Measurements from ENCODE around the gene BRD2.

The BRD2 gene

GRCh38 chr6:32956176-32956575 lies 12.2 kb upstream of the BRD2 start:
- DNase-seq (ENCODE audit: low read depth in 2 of 2): no peak
- no peak overlapping the region for H3K4me3 ChIP-seq (replicated peaks in 1 of 2; ENCODE audit: low read depth in 2 of 2, low read length in 2 of 2)
- TF ChIP-seq CTCF (IDR thresholded peaks at IDR 0.05; ENCODE audit: low read depth, low read length): no peak

GRCh38 chr6:32960563-32960962 lies 7.8 kb upstream of the BRD2 start:
- TF ChIP-seq CTCF (IDR thresholded peaks at IDR 0.05; ENCODE audit: low read depth, low read length): no peak
- H3K4me3 ChIP-seq (replicated peaks in 1 of 2; ENCODE audit: low read depth in 2 of 2, low read length in 2 of 2): no peak overlapping the region
- no peak for DNase-seq (ENCODE audit: low read depth in 2 of 2)

GRCh38 chr6:32962213-32962826 lies 6.1 kb upstream of the BRD2 start:
- DNase-seq (ENCODE audit: low read depth in 2 of 2): no peak
- no peak overlapping the region for H3K4me3 ChIP-seq (replicated peaks in 1 of 2; ENCODE audit: low read depth in 2 of 2, low read length in 2 of 2)
- no peak for TF ChIP-seq CTCF (IDR thresholded peaks at IDR 0.05; ENCODE audit: low read depth, low read length)

- DNase-seq (ENCODE audit: low read depth in 2 of 2): no peak
- no peak for TF ChIP-seq CTCF (IDR thresholded peaks at IDR 0.05; ENCODE audit: low read depth, low read length)
- no peak overlapping the region for H3K4me3 ChIP-seq (replicated peaks in 1 of 2; ENCODE audit: low read depth in 2 of 2, low read length in 2 of 2)
These were observed 4.5 kb upstream of the BRD2 start for GRCh38 chr6:32963866-32964265.

GRCh38 chr6:32964776-32965175 lies 3.6 kb upstream of the BRD2 start:
- no peak for TF ChIP-seq CTCF (IDR thresholded peaks at IDR 0.05; ENCODE audit: low read depth, low read length)
- DNase-seq (ENCODE audit: low read depth in 2 of 2): no peak
- no peak overlapping the region for H3K4me3 ChIP-seq (replicated peaks in 1 of 2; ENCODE audit: low read depth in 2 of 2, low read length in 2 of 2)

- TF ChIP-seq CTCF (IDR thresholded peaks at IDR 0.05; ENCODE audit: low read depth, low read length): peak; percentile 55
- peak; percentile 55 to 59 for DNase-seq (ENCODE audit: low read depth in 2 of 2)
These were observed 973 bp upstream of the BRD2 start for GRCh38 chr6:32967151-32968091.

More at GRCh38 chr6:32967151-32968091, 973 bp upstream of the BRD2 start:
- peak overlapping the region; percentile 78 to 82 for H3K4me3 ChIP-seq (replicated peaks in 1 of 2; ENCODE audit: low read depth in 2 of 2, low read length in 2 of 2)
